Measurements from ENCODE around the gene RAB22A. TPM values are rescaled to one million over a fixed set of nuclear protein-coding genes. Genes with fewer than 3 reads are reported as not detected.

RAB22A gene
- total and polyA plus RNA-seq, 2 donors (not counting 3 experiments of a cell fraction or from before 2014, with no cell fraction given), result 8.6 to 16.3 TPM

GRCh38 chr20:58340151-58340550, 30.6 kb downstream of the RAB22A start:
- Histone ChIP-seq H3K27me3 (ENCODE audit: control insufficient read depth in 2 of 2, insufficient read depth in 2 of 2, low read length in 2 of 2) (no peaks in the 10 kb centered on the region), H2AFZ (ENCODE audit: low read depth, low read length) (no peak overlapping the region), H3K9me3 (replicated peaks; ENCODE audit: control insufficient read depth, insufficient read depth, low read length) (no peaks in the 10 kb centered on the region), H4K20me1 (replicated peaks; ENCODE audit: control insufficient read depth, extremely low read depth, insufficient read depth, low read length) (no peaks in the 10 kb centered on the region), H3K9me1 (replicated peaks; ENCODE audit: control insufficient read depth, extremely low read depth, insufficient read depth, low read length) (no peaks in the 10 kb centered on the region), H3K4me2 (ENCODE audit: insufficient read depth, low read length) (no peak overlapping the region), H3K79me2 (ENCODE audit: control insufficient read depth, insufficient read depth, low read length) (peaks cover 42% of the 10 kb centered on the region), H3K27ac (ENCODE audit: insufficient read depth, low read depth, low read length) (no peak overlapping the region), H3K4me3 (replicated peaks in 1 of 3; ENCODE audit: insufficient read depth in 1 of 3, low read depth in 1 of 3, low read length in 3 of 3) (no peak overlapping the region), H3K36me3 (ENCODE audit: control insufficient read depth in 2 of 2, extremely low read depth in 1 of 2, insufficient read depth in 2 of 2, low read length in 2 of 2) (peaks cover 0 to 3% of the 10 kb centered on the region in 2 experiments), H3K4me1 (ENCODE audit: control insufficient read depth, extremely low read depth, insufficient read depth, low read length) (peaks cover 36% of the 10 kb centered on the region), H3K9ac (replicated peaks; ENCODE audit: extremely low read depth, insufficient read depth, low read length) (no peak overlapping the region)
- FAIRE-seq, result no peak
- dilution Hi-C loops (cut with MboI; ENCODE audit: extremely low pct_ligation_motif_present, low sequenced_read_pairs) (no loop called here), intact Hi-C loops (cut with micrococcal nuclease) (loop anchor here (5.0 kb wide), 1 partner anchor 47 kb away; the partner anchor contains the start of gene VAPB)
- ChIA-PET CTCF (no interaction called here), POLR2A (no interaction called here)
- DNase-seq (ENCODE audit: low read depth, low spot score), result no peak
- TF ChIP-seq POLR2A (IDR thresholded peaks at IDR 0.05; ENCODE audit: low read depth, low read length) (no peak), FOS (IDR thresholded peaks at IDR 0.05; ENCODE audit: borderline replicate concordance, insufficient read depth, low read length) (no peak), EZH2 (IDR thresholded peaks at IDR 0.05; ENCODE audit: borderline replicate concordance, low read depth, low read length, severe bottlenecking) (no peak), JUN (IDR thresholded peaks at IDR 0.05; ENCODE audit: borderline replicate concordance, insufficient read depth, insufficient read length, low read depth) (no peak), GATA2 (IDR thresholded peaks at IDR 0.05; ENCODE audit: insufficient read depth, insufficient read length, low read depth, low read length) (no peak), MYC (IDR thresholded peaks at IDR 0.05; ENCODE audit: low read depth, low read length) (no peak), POLR2AphosphoS5 (IDR thresholded peaks at IDR 0.05; ENCODE audit: insufficient read depth, low read depth, low read length) (no peak)
- TF ChIP-seq, protein P1, sequence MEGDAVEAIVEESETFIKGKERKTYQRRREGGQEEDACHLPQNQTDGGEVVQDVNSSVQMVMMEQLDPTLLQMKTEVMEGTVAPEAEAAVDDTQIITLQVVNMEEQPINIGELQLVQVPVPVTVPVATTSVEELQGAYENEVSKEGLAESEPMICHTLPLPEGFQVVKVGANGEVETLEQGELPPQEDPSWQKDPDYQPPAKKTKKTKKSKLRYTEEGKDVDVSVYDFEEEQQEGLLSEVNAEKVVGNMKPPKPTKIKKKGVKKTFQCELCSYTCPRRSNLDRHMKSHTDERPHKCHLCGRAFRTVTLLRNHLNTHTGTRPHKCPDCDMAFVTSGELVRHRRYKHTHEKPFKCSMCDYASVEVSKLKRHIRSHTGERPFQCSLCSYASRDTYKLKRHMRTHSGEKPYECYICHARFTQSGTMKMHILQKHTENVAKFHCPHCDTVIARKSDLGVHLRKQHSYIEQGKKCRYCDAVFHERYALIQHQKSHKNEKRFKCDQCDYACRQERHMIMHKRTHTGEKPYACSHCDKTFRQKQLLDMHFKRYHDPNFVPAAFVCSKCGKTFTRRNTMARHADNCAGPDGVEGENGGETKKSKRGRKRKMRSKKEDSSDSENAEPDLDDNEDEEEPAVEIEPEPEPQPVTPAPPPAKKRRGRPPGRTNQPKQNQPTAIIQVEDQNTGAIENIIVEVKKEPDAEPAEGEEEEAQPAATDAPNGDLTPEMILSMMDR (IDR thresholded peaks at IDR 0.05; ENCODE audit: extremely low read depth in 1 of 2, insufficient read depth in 1 of 2, low read depth in 1 of 2, low read length in 2 of 2), result no peak
- TF ChIP-seq, protein P2, sequence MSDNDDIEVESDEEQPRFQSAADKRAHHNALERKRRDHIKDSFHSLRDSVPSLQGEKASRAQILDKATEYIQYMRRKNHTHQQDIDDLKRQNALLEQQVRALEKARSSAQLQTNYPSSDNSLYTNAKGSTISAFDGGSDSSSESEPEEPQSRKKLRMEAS (IDR thresholded peaks at IDR 0.05; ENCODE audit: insufficient read depth, insufficient read length), result no peak
- BruUV-seq (replicated peaks), result no TSS peak
